Uterus (tissue), 4 donors: Measurements from ENCODE around the gene DSE. TPM values are rescaled to one million over a fixed set of nuclear protein-coding genes. Genes with fewer than 3 reads are reported as not detected.
A peak's percentile ranks its signal among the peaks of the same experiment; 100 is the strongest.
"Not testable (repeated sequence)": the region's sequence is repeated elsewhere in the genome, so short reads cannot be mapped to it uniquely, and the experiment has no call there.

Experiments
- DNase-seq, 2 donors: peaks; one replicate each; pipeline ENCODE4 v3.0.0-alpha.2; 2019 to 2020
- H3K27ac ChIP-seq, 2 donors: fragments of 200-600 bp; sonication (generic); 1 replicate in 1 of 2; 2 replicates in 1 of 2; pipeline ENCODE4 v1.5.1; 2016 to 2018
- H3K27me3 ChIP-seq, 2 donors: fragments of 200-600 bp; sonication (generic); one replicate each; pipeline ENCODE4 v1.5.1; 2018 to 2019; ENCODE audit warnings: control low read depth in 1 of 2
- H3K36me3 ChIP-seq, 2 donors: fragments of 200-600 bp; sonication (generic); one replicate each; pipeline ENCODE4 v1.5.1; 2019; ENCODE audit warnings: control low read depth in 1 of 2
- H3K4me1 ChIP-seq, 2 donors: fragments of 200-600 bp; sonication (generic); one replicate each; pipeline ENCODE4 v1.5.1; 2018 to 2019; ENCODE audit warnings: control low read depth in 1 of 2
- H3K4me3 ChIP-seq, 2 donors: fragments of 200-600 bp; sonication (generic); 1 replicate in 1 of 2; 2 replicates in 1 of 2; pipeline ENCODE4 v1.5.1; 2018 to 2019; ENCODE audit warnings: mild to moderate bottlenecking in 1 of 2
- H3K9me3 ChIP-seq, 2 donors: fragments of 200-600 bp; sonication (generic); one replicate each; pipeline ENCODE4 v1.5.1; 2019; ENCODE audit warnings: control low read depth in 1 of 2
- CTCF ChIP-seq, 4 experiments: fragments of 200-600 bp in 2 of 4; fragments of 450-650 bp in 2 of 4; sonication (generic) in 2 of 4; IDR thresholded peaks; one replicate each; pipeline ENCODE4 v1.5.1; 2016 to 2019; ENCODE audit warnings: antibody characterized with exemption in 4 of 4, mild to moderate bottlenecking in 2 of 4, moderate library complexity in 1 of 4
- POLR2A ChIP-seq, 2 donors: fragments of 450-650 bp; IDR thresholded peaks; one replicate each; pipeline ENCODE4 v1.6.1; 2016; ENCODE audit warnings: antibody characterized with exemption in 2 of 2, mild to moderate bottlenecking in 1 of 2, moderate library complexity in 1 of 2
- intact Hi-C: fragments of 100-400 bp; cut with DNase I; formaldehyde crosslinking; loops from one replicate; pipeline ENCODE4 v1.15.1; 2023; ENCODE audit warnings: low total_unique reads
- total RNA-seq, 4 donors: library from RNA; depleted of rRNA in 3 of 4; stranded (reverse); fragments of >200 nt in 3 of 4; gene quantifications; one replicate each; pipeline versions ENCODE4 v1.1.0 to v1.2.4, GENCODE V29; 2014 to 2023
- donor health status: DM: yes; HTN: yes; CAD: no.

Gene DSE
- 10 to 100 TPM; 21.3 to 84.0 (median 42.3) TPM for total RNA-seq

GRCh38 chr6:116370760-116371119, at the start of gene DSE:
TSS of gene DSE (plus strand) at chr6:116370947. CDS start at chr6:116399251, 28,304 bp downstream.
- peak; percentile 87 to 89 for DNase-seq
- H3K27me3 ChIP-seq = no peaks in the 10 kb centered on the region
- H3K4me3 ChIP-seq = peak within 1 kb of the TSS; percentile 45 to 61
- intact Hi-C loops = no loop called here
- no peaks in the 10 kb centered on the region for H3K9me3 ChIP-seq
- TF ChIP-seq CTCF (IDR thresholded peaks at IDR 0.05) = peak in 1 of 4 experiments; percentile 20
- TF ChIP-seq POLR2A (IDR thresholded peaks at IDR 0.05) = peak; percentile 68 to 86
- no peaks in the 10 kb centered on the region for H3K36me3 ChIP-seq
- peak within 1 kb of the TSS; percentile 97 to 98 for H3K27ac ChIP-seq
- H3K4me1 ChIP-seq = no peaks in the 10 kb centered on the region

- H3K27me3 ChIP-seq, intact Hi-C loops, H3K27ac ChIP-seq, DNase-seq, H3K9me3 ChIP-seq, H3K4me3 ChIP-seq, H3K4me1 ChIP-seq, H3K36me3 ChIP-seq: not testable (repeated sequence)
These were observed 48.8 kb upstream of the DSE start for GRCh38 chr6:116321933-116322332.

GRCh38 chr6:116323863-116324262, 46.9 kb upstream of the DSE start:
- TF ChIP-seq CTCF (IDR thresholded peaks at IDR 0.05) (no peak), POLR2A (IDR thresholded peaks at IDR 0.05) (no peak)
- intact Hi-C loops = no loop called here
- H3K4me3 ChIP-seq = no peak overlapping the region
- H3K4me1 ChIP-seq = peaks cover 0 to 8% of the 10 kb centered on the region in 2 donors
- no peaks in the 10 kb centered on the region for H3K36me3 ChIP-seq
- no peaks in the 10 kb centered on the region for H3K9me3 ChIP-seq
- no peaks in the 10 kb centered on the region for H3K27me3 ChIP-seq
- no peak for DNase-seq
- no peak overlapping the region for H3K27ac ChIP-seq

- DNase-seq, H3K36me3 ChIP-seq, H3K27me3 ChIP-seq, H3K27ac ChIP-seq, intact Hi-C loops, H3K4me3 ChIP-seq, H3K4me1 ChIP-seq, H3K9me3 ChIP-seq: not testable (repeated sequence)
These were observed 45.1 kb upstream of the DSE start for GRCh38 chr6:116325634-116326132.

GRCh38 chr6:116326181-116326671, 44.5 kb upstream of the DSE start:
- Histone ChIP-seq H3K4me1 (peaks cover 0 to 8% of the 10 kb centered on the region in 2 donors), H3K4me3 (no peak overlapping the region), H3K9me3 (no peaks in the 10 kb centered on the region), H3K36me3 (no peaks in the 10 kb centered on the region), H3K27me3 (no peaks in the 10 kb centered on the region), H3K27ac (no peak overlapping the region)
- intact Hi-C loops = no loop called here
- no peak for TF ChIP-seq CTCF (IDR thresholded peaks at IDR 0.05)
- no peak for TF ChIP-seq POLR2A (IDR thresholded peaks at IDR 0.05)
- no peak for DNase-seq

- intact Hi-C loops = no loop called here
- H3K4me3 ChIP-seq = no peak overlapping the region
- no peaks in the 10 kb centered on the region for H3K36me3 ChIP-seq
- TF ChIP-seq POLR2A (IDR thresholded peaks at IDR 0.05) = no peak
- no peak for TF ChIP-seq CTCF (IDR thresholded peaks at IDR 0.05)
- H3K9me3 ChIP-seq = no peaks in the 10 kb centered on the region
- no peaks in the 10 kb centered on the region for H3K27me3 ChIP-seq
- no peak for DNase-seq
- no peak overlapping the region for H3K27ac ChIP-seq
- H3K4me1 ChIP-seq = peaks cover 0 to 8% of the 10 kb centered on the region in 2 donors
These were observed 43.8 kb upstream of the DSE start for GRCh38 chr6:116326996-116327395.
